GM12878 (cell line): ENCODE measurements around the gene BTBD8. TPM values are rescaled to one million over a fixed set of nuclear protein-coding genes. Genes with fewer than 3 reads are reported as not detected.

Experiments
- ATAC-seq: fragments of 200-7000 bp; cut with Tn5 transposase; 3 replicates; pipeline ENCODE4 v1.9.1; 2020; ENCODE audit warnings: mild to moderate bottlenecking, moderate library complexity
- BruUV-seq: library from RNA; stranded (reverse); fragments of 400-500 nt; replicated peaks from 2 replicates; lab custom pipeline; 2021; lab: Mats Ljungman, UMichigan
- CTCF ChIA-PET: fragments of 300-600 bp; sonication (Branson Sonifier 250); formaldehyde crosslinking; extraction: SDS; loops from one replicate; lab custom pipeline; 2021; ENCODE audit warnings: inconsistent platforms; lab: Yijun Ruan, JAX
- POLR2A ChIA-PET: fragments of 350-600 bp; formaldehyde crosslinking; extraction: SDS; loops from one replicate; lab custom pipeline; 2021; ENCODE audit warnings: inconsistent platforms; lab: Charles Lee
- RAD21 ChIA-PET: fragments of 300-600 bp; sonication (Branson Sonifier 250); formaldehyde crosslinking; loops from one replicate; lab custom pipeline; 2023; ENCODE audit warnings: antibody characterized with exemption; ENCODE audit not compliant: unreplicated experiment; lab: Charles Lee
- SMC1A ChIA-PET: fragments of 300-600 bp; sonication (Branson Sonifier 250); formaldehyde crosslinking; loops from one replicate; lab custom pipeline; 2023; ENCODE audit not compliant: unreplicated experiment, uncharacterized antibody; lab: Charles Lee
- DNase-seq: peaks from one replicate; pipeline ENCODE4 v3.0.0-alpha.2; 2011; ENCODE audit warnings: low read depth, low spot score
- FAIRE-seq: peaks from 3 replicates; lab custom pipeline; 2011; peaks lifted over from hg19 to GRCh38; lab: Jason Lieb, UNC
- H2AFZ ChIP-seq: 2 replicates; pipeline ENCODE4 v1.6.0; 2011; ENCODE audit warnings: low read depth, low read length, control low read depth; ENCODE audit not compliant: control insufficient read depth
- H3K27ac ChIP-seq: 2 replicates; pipeline ENCODE4 v1.5.1; 2011; ENCODE audit warnings: control low read depth; ENCODE audit not compliant: control insufficient read depth, insufficient read depth
- H3K27me3 ChIP-seq, 2 experiments: replicated peaks in 1 of 2; 2 replicates each; pipeline versions ENCODE4 v1.6.0 to v1.6.1; 2011; ENCODE audit warnings: low read length in 1 of 2; ENCODE audit not compliant: control insufficient read depth in 2 of 2, insufficient read depth in 2 of 2
- H3K36me3 ChIP-seq, 2 experiments: 2 replicates each; pipeline ENCODE4 v1.5.1; 2011; ENCODE audit warnings: low read length in 1 of 2; ENCODE audit not compliant: control insufficient read depth in 2 of 2, insufficient read depth in 2 of 2
- H3K4me1 ChIP-seq: 2 replicates; pipeline ENCODE4 v1.6.1; 2011; ENCODE audit warnings: mild to moderate bottlenecking, low read length, moderate library complexity, mixed read lengths; ENCODE audit not compliant: control insufficient read depth, insufficient read depth
- H3K4me2 ChIP-seq: 2 replicates; pipeline ENCODE4 v1.6.0; 2011; ENCODE audit warnings: control low read depth; ENCODE audit not compliant: control insufficient read depth, insufficient read depth
- H3K4me3 ChIP-seq: fragments of 200-600 bp; sonication (generic); 2 replicates; pipeline ENCODE4 v1.5.1; 2016
- H3K79me2 ChIP-seq: 2 replicates; pipeline ENCODE4 v1.6.0; 2011; ENCODE audit warnings: low read length; ENCODE audit not compliant: control insufficient read depth, insufficient read depth
- H3K9ac ChIP-seq: 2 replicates; pipeline ENCODE4 v1.8.0; 2011; ENCODE audit warnings: low read length, control low read depth, mixed read lengths; ENCODE audit not compliant: control insufficient read depth, insufficient read depth
- H3K9me3 ChIP-seq: replicated peaks from 3 replicates; pipeline ENCODE4 v1.5.1; 2011; ENCODE audit warnings: mild to moderate bottlenecking, low read length; ENCODE audit not compliant: control insufficient read depth, insufficient read depth
- H4K20me1 ChIP-seq: 2 replicates; pipeline ENCODE4 v1.6.0; 2011; ENCODE audit not compliant: control insufficient read depth, insufficient read depth
- CHD4 ChIP-seq: fragments of 200-600 bp; sonication (generic); IDR thresholded peaks from 2 replicates; pipeline ENCODE4 v1.6.1; 2016; ENCODE audit warnings: mild to moderate bottlenecking
- CREM ChIP-seq: IDR thresholded peaks from 2 replicates; pipeline ENCODE4 v1.6.1; 2014; ENCODE audit warnings: antibody characterized with exemption, low read depth
- JUNB ChIP-seq: IDR thresholded peaks from 2 replicates; pipeline ENCODE4 v1.6.1; 2016; ENCODE audit warnings: antibody characterized with exemption, mild to moderate bottlenecking
- KAT2A ChIP-seq: conservative IDR thresholded peaks from 2 replicates; pipeline ENCODE4 v1.6.1; 2011; ENCODE audit warnings: low read depth, low read length; ENCODE audit not compliant: control insufficient read depth
- NFXL1 ChIP-seq: fragments of 450-650 bp; IDR thresholded peaks from 2 replicates; pipeline ENCODE4 v1.6.1; 2017; ENCODE audit warnings: antibody characterized with exemption, mild to moderate bottlenecking, borderline replicate concordance
- PAX8 ChIP-seq: fragments of 450-650 bp; IDR thresholded peaks from 2 replicates; pipeline ENCODE4 v1.6.1; 2017; ENCODE audit warnings: mild to moderate bottlenecking, moderate library complexity
- RAD51 ChIP-seq: fragments of 450-650 bp; IDR thresholded peaks from 2 replicates; pipeline ENCODE4 v1.6.1; 2016; ENCODE audit warnings: moderate library complexity, mild to moderate bottlenecking, inconsistent platforms
- ZNF217 ChIP-seq: fragments of 450-650 bp; IDR thresholded peaks from 2 replicates; pipeline ENCODE4 v1.6.1; 2017; ENCODE audit warnings: antibody characterized with exemption, mild to moderate bottlenecking
- WGBS: methylation state at CpG from one replicate; pipeline ENCODE4 v1.1.6; 2016; ENCODE audit warnings: low lambda C conversion rate; ENCODE audit not compliant: insufficient replicate concordance, insufficient coverage; ENCODE audit errors: missing lambda C conversion rate; 5-methylcytosine and 5-hydroxymethylcytosine counted together
- in situ Hi-C: fragments of 300-500 bp; cut with MboI; formaldehyde crosslinking; loops from 9 replicates; pipeline ENCODE4 v1.14.3; 2018; ENCODE audit warnings: mixed read lengths
- intact Hi-C: fragments of 100-400 bp; cut with micrococcal nuclease; formaldehyde crosslinking; loops from one replicate; pipeline ENCODE4 v1.14.2; 2022; ENCODE audit not compliant: unreplicated experiment
- polyA plus RNA-seq, 11 experiments: library from polyadenylated mRNA; depleted of rRNA in 4 of 11; unstranded in 6 of 11; stranded (reverse) in 5 of 11; fragments of >200 nt; fragmentation: Nextera tagmentation in 4 of 11; fragmentation: Illumina TruSeq in 1 of 11; extraction: Ambion mirVana in 4 of 11; extraction: Trizol in 1 of 11; gene quantifications; 1 replicate in 1 of 11; 2 replicates in 10 of 11; pipeline versions ENCODE4 v1.2.1 to v1.2.3, GENCODE V29; 2011 to 2016; ENCODE audit warnings: inconsistent platforms in 2 of 11, missing spikeins in 2 of 11, low read depth in 1 of 11
- total RNA-seq, 4 experiments: library from RNA; depleted of rRNA in 3 of 4; stranded (reverse); fragments of >200 nt in 3 of 4; fragmentation: Illumina TruSeq in 1 of 4; extraction: Trizol in 1 of 4; gene quantifications; 2 replicates each; pipeline versions ENCODE4 v1.2.1 to v1.2.3, GENCODE V29; 2013 to 2021
- TF ChIP-seq, protein P1 (sequence below): fragments of 450-650 bp; formaldehyde crosslinking; IDR thresholded peaks from 2 replicates; pipeline ENCODE4 v1.5.0; 2022; ENCODE audit warnings: mild to moderate bottlenecking, missing genetic modification characterization

Gene BTBD8
- total and polyA plus RNA-seq, 10 of the 15 experiments (the other 5 are each of a cell fraction or from before 2014, with no cell fraction given) = 0.07 to 0.32 (median 0.19) TPM; not detected in 1

DNA sequence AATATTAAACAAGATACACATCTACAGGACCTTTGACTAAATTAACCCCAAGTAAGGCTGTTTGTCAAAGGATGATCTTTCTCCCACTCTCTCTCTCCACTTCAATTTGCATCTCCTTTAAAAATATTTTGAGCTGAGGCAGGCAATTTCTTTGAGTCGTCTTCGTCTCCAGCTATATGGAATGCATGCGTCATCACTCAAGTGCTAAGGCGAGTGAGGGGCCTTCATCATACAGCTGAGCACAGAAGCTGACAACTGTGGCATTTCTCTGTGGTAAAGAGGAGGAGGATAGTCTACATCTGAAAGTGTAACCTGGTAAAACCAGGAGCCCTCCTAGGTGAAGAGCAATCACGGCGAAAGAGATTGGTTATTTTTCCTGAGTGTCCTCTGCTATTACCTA lies 42.7 kb upstream of the BTBD8 start:
- ATAC-seq (no peak), DNase-seq (no peak), FAIRE-seq (no peak)
- no peak overlapping the region for H3K9ac ChIP-seq
- BruUV-seq = no TSS peak
- intact Hi-C loops (no loop called here), in situ Hi-C loops (no loop called here)
- H3K9me3 ChIP-seq = no peaks in the 10 kb centered on the region
- no peak overlapping the region for H2AFZ ChIP-seq
- H4K20me1 ChIP-seq = no peaks in the 10 kb centered on the region
- no peak overlapping the region for H3K27ac ChIP-seq
- H3K4me2 ChIP-seq = no peak overlapping the region
- POLR2A ChIA-PET = no interaction called here
- CTCF ChIA-PET = interaction anchor here (1.1 kb wide), 1 partner anchor 41 kb away, joined by 3 read pairs; no protein-coding TSS in a partner anchor
- H3K27me3 ChIP-seq = peaks cover 2 to 3% of the 10 kb centered on the region in 2 experiments; a peak in 3 of 4 replicates
- H3K4me3 ChIP-seq = no peak overlapping the region
- RAD21 ChIA-PET = no interaction called here
- SMC1A ChIA-PET = interaction anchor here (1.1 kb wide), 1 partner anchor 79 kb away, joined by 3 read pairs; no protein-coding TSS in a partner anchor
- no peaks in the 10 kb centered on the region for H3K36me3 ChIP-seq
- H3K4me1 ChIP-seq = no peaks in the 10 kb centered on the region
- no peaks in the 10 kb centered on the region for H3K79me2 ChIP-seq
- WGBS = 73% methylated on average over 6 of the region's 6 CpGs
- TF ChIP-seq KAT2A (no peak), PAX8 (no peak)

DNA sequence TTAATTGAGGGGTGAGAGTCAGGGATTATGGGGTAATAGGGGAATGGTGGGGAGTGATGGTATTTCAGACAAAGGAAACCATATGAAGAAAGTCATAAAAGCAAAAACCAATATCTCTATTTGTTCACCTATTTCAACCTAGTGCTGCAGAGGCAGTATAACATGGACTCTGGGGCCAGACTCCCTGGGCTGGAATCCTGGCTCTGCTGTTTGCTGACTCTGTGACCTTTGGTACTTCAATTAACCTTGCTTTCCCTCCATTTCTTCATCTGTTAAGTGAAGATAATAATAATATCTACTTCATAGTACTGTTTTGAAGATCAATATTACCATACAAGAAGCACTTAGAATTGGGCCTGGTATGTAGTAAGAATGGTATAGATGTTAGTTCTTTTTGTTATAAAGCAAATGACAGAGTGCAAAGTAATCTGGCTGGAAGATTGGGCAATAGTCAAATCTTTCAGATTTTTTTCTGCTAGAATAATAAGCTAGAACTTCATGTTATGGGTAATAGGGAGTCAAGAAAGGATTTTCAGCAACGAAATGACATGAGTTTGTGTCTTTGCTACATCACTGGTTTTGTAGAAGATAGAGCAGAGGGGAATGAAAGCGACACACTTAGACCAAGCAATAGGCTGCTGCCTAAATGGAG lies 41.3 kb upstream of the BTBD8 start:
- no TSS peak for BruUV-seq

More for the DNA sequence above, 41.3 kb upstream of the BTBD8 start:
- intact Hi-C loops = no loop called here
- no peaks in the 10 kb centered on the region for H3K79me2 ChIP-seq
- no peaks in the 10 kb centered on the region; a peak in 1 of 4 replicates for H3K27me3 ChIP-seq
- in situ Hi-C loops = no loop called here
- no peak overlapping the region for H3K9ac ChIP-seq
- DNase-seq (no peak), FAIRE-seq (no peak), ATAC-seq (no peak)
- POLR2A ChIA-PET = no interaction called here
- RAD21 ChIA-PET = no interaction called here
- no peaks in the 10 kb centered on the region for H4K20me1 ChIP-seq
- CTCF ChIA-PET = no interaction called here
- SMC1A ChIA-PET = no interaction called here
- WGBS = 24% methylated on average over 2 of the region's 2 CpGs
- H3K27ac ChIP-seq = no peak overlapping the region
- H3K9me3 ChIP-seq = no peaks in the 10 kb centered on the region
- H3K4me1 ChIP-seq = no peaks in the 10 kb centered on the region
- H2AFZ ChIP-seq = no peak overlapping the region
- no peaks in the 10 kb centered on the region for H3K36me3 ChIP-seq
- H3K4me2 ChIP-seq = no peak overlapping the region
- TF ChIP-seq NFXL1 (no peak), JUNB (no peak), ZNF217 (no peak), RAD51 (no peak), CHD4 (no peak), CREM (no peak)
- TF ChIP-seq, protein P1, sequence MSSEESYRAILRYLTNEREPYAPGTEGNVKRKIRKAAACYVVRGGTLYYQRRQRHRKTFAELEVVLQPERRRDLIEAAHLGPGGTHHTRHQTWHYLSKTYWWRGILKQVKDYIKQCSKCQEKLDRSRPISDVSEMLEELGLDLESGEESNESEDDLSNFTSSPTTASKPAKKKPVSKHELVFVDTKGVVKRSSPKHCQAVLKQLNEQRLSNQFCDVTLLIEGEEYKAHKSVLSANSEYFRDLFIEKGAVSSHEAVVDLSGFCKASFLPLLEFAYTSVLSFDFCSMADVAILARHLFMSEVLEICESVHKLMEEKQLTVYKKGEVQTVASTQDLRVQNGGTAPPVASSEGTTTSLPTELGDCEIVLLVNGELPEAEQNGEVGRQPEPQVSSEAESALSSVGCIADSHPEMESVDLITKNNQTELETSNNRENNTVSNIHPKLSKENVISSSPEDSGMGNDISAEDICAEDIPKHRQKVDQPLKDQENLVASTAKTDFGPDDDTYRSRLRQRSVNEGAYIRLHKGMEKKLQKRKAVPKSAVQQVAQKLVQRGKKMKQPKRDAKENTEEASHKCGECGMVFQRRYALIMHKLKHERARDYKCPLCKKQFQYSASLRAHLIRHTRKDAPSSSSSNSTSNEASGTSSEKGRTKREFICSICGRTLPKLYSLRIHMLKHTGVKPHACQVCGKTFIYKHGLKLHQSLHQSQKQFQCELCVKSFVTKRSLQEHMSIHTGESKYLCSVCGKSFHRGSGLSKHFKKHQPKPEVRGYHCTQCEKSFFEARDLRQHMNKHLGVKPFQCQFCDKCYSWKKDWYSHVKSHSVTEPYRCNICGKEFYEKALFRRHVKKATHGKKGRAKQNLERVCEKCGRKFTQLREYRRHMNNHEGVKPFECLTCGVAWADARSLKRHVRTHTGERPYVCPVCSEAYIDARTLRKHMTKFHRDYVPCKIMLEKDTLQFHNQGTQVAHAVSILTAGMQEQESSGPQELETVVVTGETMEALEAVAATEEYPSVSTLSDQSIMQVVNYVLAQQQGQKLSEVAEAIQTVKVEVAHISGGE (CRISPR knock-in tag) = no peak
- H3K4me3 ChIP-seq = no peak overlapping the region
